Loucy (cell line): ENCODE results near the gene FMNL1.

Experiments
- CTCF ChIP-seq: fragments of 200-600 bp; sonication (generic); conservative IDR thresholded peaks from 2 replicates; pipeline ENCODE4 v1.5.1; 2014; ENCODE audit warnings: mild to moderate bottlenecking, antibody characterized with exemption, low read length
- EZH2phosphoT487 ChIP-seq: fragments of 200-600 bp; IDR thresholded peaks from 2 replicates; pipeline ENCODE4 v1.6.1; 2018; ENCODE audit warnings: antibody characterized with exemption, mild to moderate bottlenecking, moderate library complexity, borderline replicate concordance

GRCh38 chr17:45283711-45284110, 62.0 kb downstream of the FMNL1 start:
- TF ChIP-seq CTCF: no peak
- no peak for TF ChIP-seq EZH2phosphoT487
